GM12865 (cell line): ENCODE results near the gene KMT2B.

ENCODE experiments used
- DNase-seq: peaks from one replicate; pipeline ENCODE4 v3.0.0; 2010; ENCODE audit warnings: low read depth
- H3K4me3 ChIP-seq: 2 replicates; pipeline ENCODE4 v1.5.1; 2011; ENCODE audit warnings: mild to moderate bottlenecking, low read depth, low read length, control low read depth
- CTCF ChIP-seq: IDR thresholded peaks from 2 replicates; pipeline ENCODE4 v1.5.1; 2011; ENCODE audit warnings: low read length, control low read depth, low read depth, inconsistent platforms; ENCODE audit not compliant: insufficient read depth; ENCODE audit errors: missing control alignments

The KMT2B gene

GRCh38 chr19:35733180-35734125 lies 15.7 kb downstream of the KMT2B start:
- no peak for DNase-seq
- no peak overlapping the region for H3K4me3 ChIP-seq
- no peak for TF ChIP-seq CTCF

- no peak for DNase-seq
- TF ChIP-seq CTCF: no peak
- H3K4me3 ChIP-seq: no peak overlapping the region
Measured at GRCh38 chr19:35734273-35734672, 16.5 kb downstream of the KMT2B start.

GRCh38 chr19:35734889-35735288 lies 17.1 kb downstream of the KMT2B start:
- H3K4me3 ChIP-seq: no peak overlapping the region
- DNase-seq: no peak
- no peak for TF ChIP-seq CTCF

GRCh38 chr19:35736913-35737886 lies 19.4 kb downstream of the KMT2B start:
- no peak for DNase-seq
- H3K4me3 ChIP-seq: no peak overlapping the region
- peak; percentile 22 for TF ChIP-seq CTCF

- DNase-seq: no peak
- no peak for TF ChIP-seq CTCF
- H3K4me3 ChIP-seq: no peak overlapping the region
Measured at GRCh38 chr19:35738021-35738886, 20.5 kb downstream of the KMT2B start.

- DNase-seq: no peak
- H3K4me3 ChIP-seq: no peak overlapping the region
- TF ChIP-seq CTCF: no peak
Measured at GRCh38 chr19:35738887-35739229, 21.1 kb downstream of the KMT2B start.
